HPDE6-E6E7 (cell line): ENCODE data around the gene ALDH1L2.
A peak's percentile ranks its signal among the peaks of the same experiment; 100 is the strongest.
"Not testable (repeated sequence)": the region's sequence is repeated elsewhere in the genome, so short reads cannot be mapped to it uniquely, and the experiment has no call there.

Source experiments
- DNase-seq: peaks from one replicate; pipeline ENCODE4 v3.0.0; 2011; ENCODE audit warnings: missing footprints; ENCODE audit errors: extremely low spot score

Gene ALDH1L2

GRCh38 chr12:104985206-104985605 is 99.1 kb downstream of the ALDH1L2 start:
- no peak for DNase-seq

GRCh38 chr12:104977688-104978087 is 106.6 kb downstream of the ALDH1L2 start:
- DNase-seq, result not testable (repeated sequence)

DNA sequence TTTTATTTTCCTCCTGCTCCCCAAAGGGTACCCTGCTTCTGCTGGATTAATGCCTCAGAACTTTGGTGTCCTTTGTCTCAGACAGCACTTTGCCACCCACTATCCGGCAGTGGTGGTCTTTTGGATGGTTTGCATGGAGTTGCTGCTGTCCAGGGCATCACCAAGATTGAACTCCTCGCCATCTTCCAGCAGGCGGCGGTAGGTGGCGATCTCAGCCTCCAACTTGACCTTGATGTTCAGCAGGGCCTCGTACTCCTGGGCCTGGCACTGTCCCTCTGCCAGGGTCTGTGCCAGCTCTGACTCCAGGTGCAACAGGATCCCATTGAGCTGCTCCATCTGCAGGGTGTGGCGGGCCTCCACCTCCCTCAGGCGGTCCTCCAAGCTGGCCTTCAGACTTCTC is 107.6 kb downstream of the ALDH1L2 start:
- no peak for DNase-seq

DNA sequence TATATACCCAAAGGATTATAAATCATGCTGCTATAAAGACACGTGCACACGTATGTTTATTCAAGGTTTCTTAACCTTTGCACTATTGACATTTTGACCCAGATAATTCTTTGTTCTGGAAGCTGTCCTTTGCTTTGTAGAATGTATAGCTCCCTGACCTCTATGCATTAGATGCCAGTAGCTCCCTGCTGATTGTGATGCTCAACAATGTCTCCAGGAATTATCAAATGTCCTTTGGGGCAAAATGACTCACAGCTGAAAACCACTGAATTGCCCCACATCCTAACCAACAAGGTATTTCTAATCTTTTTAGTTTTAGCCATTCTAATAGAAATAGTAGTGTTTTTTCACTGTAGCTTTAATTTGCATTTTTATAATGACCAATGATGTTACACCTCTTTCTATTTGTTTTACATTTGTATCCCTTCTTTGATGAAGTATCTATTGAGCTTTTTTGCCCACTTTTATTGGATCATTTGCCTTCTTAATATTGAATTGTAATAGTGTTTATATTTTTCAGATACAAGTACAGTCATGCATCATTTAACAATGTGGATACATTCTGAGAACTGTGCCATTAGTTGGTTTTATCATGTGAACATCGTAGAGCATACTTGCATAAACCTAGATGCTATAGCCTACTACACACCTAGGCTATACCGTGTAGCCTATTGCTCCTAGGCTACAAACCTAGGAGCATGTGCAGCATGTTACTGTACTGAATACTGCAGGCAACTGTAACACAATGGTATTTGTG is 108.5 kb downstream of the ALDH1L2 start:
- peak; percentile 54 for DNase-seq

- DNase-seq, result peak; percentile 38
These were observed 109.5 kb downstream of the ALDH1L2 start for GRCh38 chr12:104974626-104975290.

DNA sequence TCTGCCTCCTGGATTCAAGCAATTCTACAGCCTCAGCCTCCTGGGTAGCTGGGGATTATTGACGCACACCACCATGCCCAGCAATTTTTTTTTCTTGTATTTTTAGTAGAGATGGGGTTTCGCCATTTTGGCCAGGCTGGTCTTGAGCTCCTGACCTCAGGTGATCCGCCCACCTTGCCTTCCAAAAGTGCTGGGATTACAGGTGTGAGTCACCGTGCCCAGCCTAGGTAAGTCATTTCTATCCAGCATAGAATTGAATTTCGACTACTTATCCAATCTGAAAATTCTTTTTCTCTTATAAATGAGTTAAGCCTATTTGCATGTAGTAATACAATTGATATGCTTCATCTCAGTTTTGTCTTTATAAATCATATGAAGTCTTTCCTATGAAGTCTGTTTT is 111.0 kb downstream of the ALDH1L2 start:
- DNase-seq, result no peak

- DNase-seq, result no peak
These were observed 113.0 kb downstream of the ALDH1L2 start for GRCh38 chr12:104971306-104971705.
